HepG2 (cell line): ENCODE measurements around the gene NUSAP1. TPM values are rescaled to one million over a fixed set of nuclear protein-coding genes. Genes with fewer than 3 reads are reported as not detected.

Experiments
- ATAC-seq: fragments of 200-7000 bp; cut with Tn5 transposase; 3 replicates; pipeline ENCODE4 v1.9.1; 2020; ENCODE audit warnings: mild to moderate bottlenecking, moderate library complexity
- Bru-seq: library from RNA; stranded (reverse); fragments of 400-500 nt; gene quantifications from one replicate; lab custom pipeline; 2021; lab: Mats Ljungman, UMichigan
- BruChase-seq, 2 experiments: library from RNA; stranded (reverse); fragments of 400-500 nt; gene quantifications; one replicate each; lab custom pipeline; 2021; lab: Mats Ljungman, UMichigan
- BruUV-seq: library from RNA; stranded (reverse); fragments of 400-500 nt; replicated peaks from 2 replicates; lab custom pipeline; 2021; lab: Mats Ljungman, UMichigan
- CTCF ChIA-PET: fragments of 300-600 bp; formaldehyde crosslinking; extraction: SDS; loops from one replicate; lab custom pipeline; 2021; ENCODE audit warnings: low total read pairs, inconsistent platforms, low intra/inter-chr PET ratio; lab: Yijun Ruan, JAX
- POLR2A ChIA-PET: fragments of 350-600 bp; sonication (Branson Sonifier 250); formaldehyde crosslinking; loops from one replicate; lab custom pipeline; 2020; ENCODE audit warnings: antibody characterized with exemption, inconsistent platforms; lab: Yijun Ruan, JAX
- DNase-seq: peaks from one replicate; pipeline ENCODE4 v3.0.0-alpha.2; 2015; ENCODE audit warnings: low spot score
- FAIRE-seq: peaks from 3 replicates; lab custom pipeline; 2011; peaks lifted over from hg19 to GRCh38; lab: Jason Lieb, UNC
- H2AFZ ChIP-seq: one replicate; pipeline ENCODE4 v1.6.1; 2011; ENCODE audit warnings: low read length, inconsistent platforms
- H3K27ac ChIP-seq: fragments of 300-600 bp; 3 replicates; pipeline ENCODE4 v1.8.0; 2011; ENCODE audit warnings: mixed run types, mild to moderate bottlenecking, mixed read lengths, low read length, inconsistent platforms; ENCODE audit not compliant: insufficient read depth; ENCODE audit errors: extremely low read length
- H3K27me3 ChIP-seq, 2 experiments: fragments of 200-600 bp in 1 of 2; 2 replicates in 1 of 2; 3 replicates in 1 of 2; pipeline versions ENCODE4 v1.6.0 to v1.8.0; 2011; ENCODE audit warnings: low read length in 2 of 2, mild to moderate bottlenecking in 2 of 2, moderate library complexity in 2 of 2, inconsistent platforms in 1 of 2; ENCODE audit not compliant: insufficient read depth in 2 of 2, control insufficient read depth in 1 of 2
- H3K36me3 ChIP-seq, 2 experiments: fragments of 200-600 bp in 1 of 2; replicated peaks in 1 of 2; 2 replicates in 1 of 2; 3 replicates in 1 of 2; pipeline versions ENCODE4 v1.5.1 to v1.8.0; 2011; ENCODE audit warnings: low read length in 2 of 2, inconsistent platforms in 1 of 2; ENCODE audit not compliant: insufficient read depth in 2 of 2, control insufficient read depth in 1 of 2
- H3K4me1 ChIP-seq: 2 replicates; pipeline ENCODE4 v1.5.1; 2012; ENCODE audit warnings: low read length, inconsistent platforms; ENCODE audit not compliant: insufficient read depth
- H3K4me2 ChIP-seq: 2 replicates; pipeline ENCODE4 v1.6.0; 2011; ENCODE audit warnings: low read depth, low read length, inconsistent platforms
- H3K4me3 ChIP-seq, 3 experiments: fragments of 200-600 bp in 1 of 3; sonication (generic), shearing (Covaris generic) in 1 of 3; replicated peaks in 1 of 3; 2 replicates each; pipeline ENCODE4 v1.5.1; 2011 to 2016; ENCODE audit warnings: low read length in 3 of 3, inconsistent platforms in 2 of 3, low read depth in 2 of 3, mild to moderate bottlenecking in 2 of 3, control low read depth in 1 of 3, mixed read lengths in 1 of 3; ENCODE audit not compliant: insufficient read depth in 1 of 3
- H3K79me2 ChIP-seq: one replicate; pipeline ENCODE4 v1.6.1; 2011; ENCODE audit warnings: low read length, inconsistent platforms; ENCODE audit not compliant: insufficient read depth
- H3K9ac ChIP-seq: 2 replicates; pipeline ENCODE4 v1.6.0; 2011; ENCODE audit warnings: mild to moderate bottlenecking, low read depth, low read length, inconsistent platforms; ENCODE audit not compliant: insufficient read depth
- H3K9me3 ChIP-seq: 2 replicates; pipeline ENCODE4 v1.5.1; 2012; ENCODE audit warnings: mild to moderate bottlenecking, low read length
- H4K20me1 ChIP-seq: 2 replicates; pipeline ENCODE4 v1.6.0; 2011; ENCODE audit warnings: inconsistent platforms, mild to moderate bottlenecking, low read length, moderate library complexity; ENCODE audit not compliant: insufficient read depth
- ATF7-NPFF ChIP-seq: sonication (generic); formaldehyde crosslinking; IDR thresholded peaks from 2 replicates; pipeline ENCODE4 v1.8.1; 2023; ENCODE audit warnings: mild to moderate bottlenecking, low read depth, missing genetic modification reagents, moderate library complexity
- FOXK1 ChIP-seq: sonication (generic); formaldehyde crosslinking; IDR thresholded peaks from 2 replicates; pipeline ENCODE4 v1.4.0; 2020; ENCODE audit warnings: low read depth, missing genetic modification reagents, borderline replicate concordance
- MAFG ChIP-seq: sonication (generic); formaldehyde crosslinking; IDR thresholded peaks from 2 replicates; pipeline ENCODE4 v1.5.1; 2020; ENCODE audit warnings: mild to moderate bottlenecking, missing genetic modification reagents
- NFATC3 ChIP-seq: sonication (generic); formaldehyde crosslinking; IDR thresholded peaks from 2 replicates; pipeline ENCODE4 v1.5.1; 2020; ENCODE audit warnings: mild to moderate bottlenecking, missing genetic modification reagents
- RFX5 ChIP-seq: IDR thresholded peaks from 2 replicates; pipeline ENCODE4 v1.6.1; 2011; ENCODE audit warnings: low read depth, low read length, improper control_type of control experiment
- WGBS: methylation state at CpG from one replicate; pipeline ENCODE4 v1.1.6; 2017; ENCODE audit warnings: low lambda C conversion rate; 5-methylcytosine and 5-hydroxymethylcytosine counted together
- in situ Hi-C: cut with HindIII; loops from 2 replicates; pipeline ENCODE4 v1.10.0; 2017; ENCODE audit warnings: low pct_unique_long_range_greater_than_20kb; ENCODE audit not compliant: extremely low pct_ligation_motif_present
- intact Hi-C: fragments of 100-400 bp; cut with micrococcal nuclease; formaldehyde crosslinking; loops from one replicate; pipeline ENCODE4 v1.10.0; 2022; ENCODE audit not compliant: unreplicated experiment
- long read RNA-seq, 2 experiments: library from RNA in 1 of 2; library from polyadenylated mRNA in 1 of 2; stranded (forward) in 1 of 2; unstranded in 1 of 2; transcript quantifications; one replicate each; pipeline ENCODE4 v2.0.0, GENCODE V29; 2019 to 2022
- polyA minus RNA-seq, 3 experiments: library from RNA; depleted of rRNA, polyadenylated mRNA; stranded (reverse); fragments of >200 nt; gene quantifications; 2 replicates each; pipeline ENCODE4 v1.2.3, GENCODE V29; 2011; ENCODE audit warnings: low replicate concordance in 1 of 3
- polyA plus RNA-seq, 8 experiments: library from polyadenylated mRNA; depleted of rRNA in 3 of 8; stranded (reverse) in 7 of 8; unstranded in 1 of 8; fragments of >200 nt; fragmentation: Illumina TruSeq in 4 of 8; extraction: Trizol in 4 of 8; gene quantifications; 2 replicates each; pipeline versions ENCODE4 v1.2.1 to v1.2.3, GENCODE V29; 2011 to 2016; ENCODE audit warnings: low read depth in 4 of 8, missing spikeins in 1 of 8, mixed read lengths in 1 of 8; ENCODE audit not compliant: insufficient read depth in 1 of 8
- total RNA-seq, 5 experiments: library from RNA; depleted of rRNA; stranded (reverse); fragments of >200 nt; fragmentation: Illumina TruSeq; extraction: Trizol; gene quantifications; 2 replicates each; pipeline ENCODE4 v1.2.3, GENCODE V29; 2016; ENCODE audit warnings: low read depth in 1 of 5
- TF ChIP-seq, protein P1 (sequence below): sonication (generic); formaldehyde crosslinking; IDR thresholded peaks from 2 replicates; pipeline ENCODE4 v1.4.0; 2020; ENCODE audit warnings: missing genetic modification reagents
- TF ChIP-seq, protein P2 (sequence below): IDR thresholded peaks from 2 replicates; pipeline ENCODE4 v1.4.0; 2020; ENCODE audit warnings: mild to moderate bottlenecking, missing genetic modification reagents

Gene NUSAP1
- total RNA-seq (2016; rRNA removed; fragmentation: Illumina TruSeq; extraction: Trizol): 106 and 162 TPM in 2 replicates
- total RNA-seq (2016; cell fraction: cytosol; rRNA removed; fragmentation: Illumina TruSeq; extraction: Trizol; ENCODE audit: low read depth): 19.7 and 25.0 TPM in 2 replicates
- 118 and 174 TPM in 2 replicates for total RNA-seq (2016; cell fraction: insoluble cytoplasmic fraction; rRNA removed; fragmentation: Illumina TruSeq; extraction: Trizol)
- total RNA-seq (2016; cell fraction: membrane; rRNA removed; fragmentation: Illumina TruSeq; extraction: Trizol): 24.3 and 25.6 TPM in 2 replicates
- 99.9 and 110 TPM in 2 replicates for total RNA-seq (2016; cell fraction: nucleus; rRNA removed; fragmentation: Illumina TruSeq; extraction: Trizol)
- polyA plus RNA-seq (2011; rRNA removed): 38.6 and 59.5 TPM in 2 replicates
- polyA plus RNA-seq (2011; cell fraction: cytosol; rRNA removed): 24.1 and 33.2 TPM in 2 replicates
- 44.2 and 78.6 TPM in 2 replicates for polyA plus RNA-seq (2011; cell fraction: nucleus; rRNA removed)
- 24.1 and 45.2 TPM in 2 replicates for polyA plus RNA-seq (2012)
- polyA plus RNA-seq (2016; cell fraction: cytosol; fragmentation: Illumina TruSeq; extraction: Trizol; ENCODE audit: low read depth): 4.8 and 5.5 TPM in 2 replicates
- polyA plus RNA-seq (2016; cell fraction: insoluble cytoplasmic fraction; fragmentation: Illumina TruSeq; extraction: Trizol; ENCODE audit: low read depth): 145 and 155 TPM in 2 replicates
- 11.6 and 13.5 TPM in 2 replicates for polyA plus RNA-seq (2016; cell fraction: membrane; fragmentation: Illumina TruSeq; extraction: Trizol; ENCODE audit: low read depth)
- 118 and 119 TPM in 2 replicates for polyA plus RNA-seq (2016; cell fraction: nucleus; fragmentation: Illumina TruSeq; extraction: Trizol; ENCODE audit: insufficient read depth, low read depth)
- 33.6 and 331 TPM in 2 replicates for polyA minus RNA-seq (2011; rRNA and poly(A)+ RNA removed; ENCODE audit: low replicate concordance)
- 11.1 and 19.5 TPM in 2 replicates for polyA minus RNA-seq (2011; cell fraction: cytosol; rRNA and poly(A)+ RNA removed)
- polyA minus RNA-seq (2011; cell fraction: nucleus; rRNA and poly(A)+ RNA removed): 72.7 and 75.4 TPM in 2 replicates
- percentile 86 among the genes with signal in this experiment for Bru-seq, nascent RNA
- BruChase-seq, experiment 1, labeled RNA remaining after a 6-hour chase: percentile 96 among the genes with signal in this experiment
- BruChase-seq, experiment 2, labeled RNA remaining after a 2-hour chase: percentile 94 among the genes with signal in this experiment
- long read RNA-seq, experiment 1, transcript NUSAP1-208 (11 exons, 1,629 nt): major isoform, 24 of 142 reads
- long read RNA-seq, experiment 1, transcript NUSAP1-201 (11 exons, 2,409 nt): minor isoform, 20 of 142 reads
- long read RNA-seq, experiment 1, transcript NUSAP1-202 (11 exons, 2,274 nt): minor isoform, 14 of 142 reads
- long read RNA-seq, experiment 1, partial matches to known transcripts: 28 of 142 reads
- long read RNA-seq, experiment 1, other reads (novel, unspliced or antisense): 52 of 142 reads
- long read RNA-seq, experiment 2, transcript NUSAP1-202 (11 exons, 2,274 nt): major isoform, 7 of 47 reads
- long read RNA-seq, experiment 2, partial matches to known transcripts: 5 of 47 reads
- long read RNA-seq, experiment 2, other reads (novel, unspliced or antisense): 27 of 47 reads

DNA sequence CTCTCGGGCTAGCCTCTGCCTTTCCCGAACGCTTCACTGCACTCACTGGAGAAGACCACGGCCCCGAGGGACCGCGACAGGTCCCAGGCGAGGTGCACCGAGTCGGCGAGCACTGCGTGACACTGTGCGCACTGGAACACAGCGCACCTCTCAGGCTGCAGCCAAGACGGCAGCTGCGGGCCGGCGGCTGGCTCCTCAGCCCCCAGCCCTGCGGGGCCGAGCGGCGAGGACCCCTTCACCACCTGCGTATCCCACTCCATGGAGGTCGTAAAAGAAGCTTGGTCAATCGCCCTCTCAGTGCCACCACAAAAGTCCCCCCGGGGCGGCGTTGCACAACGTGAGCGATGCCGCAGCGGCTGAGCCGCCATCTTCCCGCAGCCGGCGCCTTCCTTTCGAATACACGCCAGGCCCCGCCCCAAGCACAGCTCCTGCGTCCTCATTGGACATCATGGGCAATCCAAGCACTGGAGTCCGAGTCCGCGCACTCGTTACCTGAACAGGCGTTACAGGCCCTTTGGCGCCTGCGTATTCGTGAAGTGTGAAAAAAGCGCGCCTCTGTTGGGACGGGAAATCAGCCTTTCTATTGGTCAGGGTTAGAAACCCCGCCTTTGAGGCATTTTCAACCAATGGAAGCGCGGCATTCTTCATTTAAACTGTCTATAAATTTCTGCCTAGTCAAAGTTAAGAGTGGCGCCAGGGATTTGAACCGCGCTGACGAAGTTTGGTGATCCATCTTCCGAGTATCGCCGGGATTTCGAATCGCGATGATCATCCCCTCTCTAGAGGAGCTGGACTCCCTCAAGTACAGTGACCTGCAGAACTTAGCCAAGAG is at the start of gene NUSAP1, which contains the start of gene OIP5:
NUSAP1 (plus strand) TSS at position 688 of the 832 bp plus-strand sequence; CDS start at position 765, 77 bp downstream.
OIP5 (minus strand) TSS at position 398 of the 832 bp plus-strand sequence; CDS start at position 368, 30 bp downstream.
- FAIRE-seq (peak; percentile 99), DNase-seq (peak; percentile 99), ATAC-seq (peak; percentile 96)
- Histone ChIP-seq H3K4me3 (peak within 1 kb of the TSS; percentile 95 to 100 (median 99)), H3K36me3 (peaks cover 0 to 4% of the 10 kb centered on the region in 2 experiments; a peak in 2 of 5 replicates), H3K4me1 (peaks cover 38% of the 10 kb centered on the region), H2AFZ (peak within 1 kb of the TSS; percentile 90), H3K9ac (peak within 1 kb of the TSS; percentile 87), H3K27ac (peak within 1 kb of the TSS; percentile 88), H4K20me1 (no peaks in the 10 kb centered on the region), H3K9me3 (no peaks in the 10 kb centered on the region), H3K79me2 (peaks cover 40% of the 10 kb centered on the region), H3K4me2 (peak within 1 kb of the TSS; percentile 69), H3K27me3 (no peaks in the 10 kb centered on the region; a peak in 1 of 5 replicates)
- ChIA-PET POLR2A (interaction anchor here (0.8 to 1.6 kb wide), 3 partner anchors 10 to 101 kb away, joined by 3 to 9 read pairs (median 6); partner anchors contain the start of genes CHP1 and EXD1), CTCF (interaction anchor here (1.4 kb wide), 1 partner anchor 101 kb away, joined by 3 read pairs; the partner anchor contains the start of genes CHP1 and EXD1)
- 0% methylated on average over 19 of the region's 64 CpGs for WGBS
- no TSS peak for BruUV-seq
- intact Hi-C loops (loop anchor here (1.0 to 5.0 kb wide), 3 partner anchors 45 to 425 kb away; partner anchors contain the start of genes CHP1 and EXD1), in situ Hi-C loops (loop anchor here (5.0 kb wide), 1 partner anchor 50 kb away; no protein-coding TSS in a partner anchor)
- no peak for TF ChIP-seq RFX5
- TF ChIP-seq, protein P1, sequence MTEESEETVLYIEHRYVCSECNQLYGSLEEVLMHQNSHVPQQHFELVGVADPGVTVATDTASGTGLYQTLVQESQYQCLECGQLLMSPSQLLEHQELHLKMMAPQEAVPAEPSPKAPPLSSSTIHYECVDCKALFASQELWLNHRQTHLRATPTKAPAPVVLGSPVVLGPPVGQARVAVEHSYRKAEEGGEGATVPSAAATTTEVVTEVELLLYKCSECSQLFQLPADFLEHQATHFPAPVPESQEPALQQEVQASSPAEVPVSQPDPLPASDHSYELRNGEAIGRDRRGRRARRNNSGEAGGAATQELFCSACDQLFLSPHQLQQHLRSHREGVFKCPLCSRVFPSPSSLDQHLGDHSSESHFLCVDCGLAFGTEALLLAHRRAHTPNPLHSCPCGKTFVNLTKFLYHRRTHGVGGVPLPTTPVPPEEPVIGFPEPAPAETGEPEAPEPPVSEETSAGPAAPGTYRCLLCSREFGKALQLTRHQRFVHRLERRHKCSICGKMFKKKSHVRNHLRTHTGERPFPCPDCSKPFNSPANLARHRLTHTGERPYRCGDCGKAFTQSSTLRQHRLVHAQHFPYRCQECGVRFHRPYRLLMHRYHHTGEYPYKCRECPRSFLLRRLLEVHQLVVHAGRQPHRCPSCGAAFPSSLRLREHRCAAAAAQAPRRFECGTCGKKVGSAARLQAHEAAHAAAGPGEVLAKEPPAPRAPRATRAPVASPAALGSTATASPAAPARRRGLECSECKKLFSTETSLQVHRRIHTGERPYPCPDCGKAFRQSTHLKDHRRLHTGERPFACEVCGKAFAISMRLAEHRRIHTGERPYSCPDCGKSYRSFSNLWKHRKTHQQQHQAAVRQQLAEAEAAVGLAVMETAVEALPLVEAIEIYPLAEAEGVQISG (CRISPR knock-in tag): peak; percentile 63
- TF ChIP-seq ATF7-NPFF (CRISPR knock-in tag): no peak; the same call in none of the 2 replicates
- TF ChIP-seq, protein P2, sequence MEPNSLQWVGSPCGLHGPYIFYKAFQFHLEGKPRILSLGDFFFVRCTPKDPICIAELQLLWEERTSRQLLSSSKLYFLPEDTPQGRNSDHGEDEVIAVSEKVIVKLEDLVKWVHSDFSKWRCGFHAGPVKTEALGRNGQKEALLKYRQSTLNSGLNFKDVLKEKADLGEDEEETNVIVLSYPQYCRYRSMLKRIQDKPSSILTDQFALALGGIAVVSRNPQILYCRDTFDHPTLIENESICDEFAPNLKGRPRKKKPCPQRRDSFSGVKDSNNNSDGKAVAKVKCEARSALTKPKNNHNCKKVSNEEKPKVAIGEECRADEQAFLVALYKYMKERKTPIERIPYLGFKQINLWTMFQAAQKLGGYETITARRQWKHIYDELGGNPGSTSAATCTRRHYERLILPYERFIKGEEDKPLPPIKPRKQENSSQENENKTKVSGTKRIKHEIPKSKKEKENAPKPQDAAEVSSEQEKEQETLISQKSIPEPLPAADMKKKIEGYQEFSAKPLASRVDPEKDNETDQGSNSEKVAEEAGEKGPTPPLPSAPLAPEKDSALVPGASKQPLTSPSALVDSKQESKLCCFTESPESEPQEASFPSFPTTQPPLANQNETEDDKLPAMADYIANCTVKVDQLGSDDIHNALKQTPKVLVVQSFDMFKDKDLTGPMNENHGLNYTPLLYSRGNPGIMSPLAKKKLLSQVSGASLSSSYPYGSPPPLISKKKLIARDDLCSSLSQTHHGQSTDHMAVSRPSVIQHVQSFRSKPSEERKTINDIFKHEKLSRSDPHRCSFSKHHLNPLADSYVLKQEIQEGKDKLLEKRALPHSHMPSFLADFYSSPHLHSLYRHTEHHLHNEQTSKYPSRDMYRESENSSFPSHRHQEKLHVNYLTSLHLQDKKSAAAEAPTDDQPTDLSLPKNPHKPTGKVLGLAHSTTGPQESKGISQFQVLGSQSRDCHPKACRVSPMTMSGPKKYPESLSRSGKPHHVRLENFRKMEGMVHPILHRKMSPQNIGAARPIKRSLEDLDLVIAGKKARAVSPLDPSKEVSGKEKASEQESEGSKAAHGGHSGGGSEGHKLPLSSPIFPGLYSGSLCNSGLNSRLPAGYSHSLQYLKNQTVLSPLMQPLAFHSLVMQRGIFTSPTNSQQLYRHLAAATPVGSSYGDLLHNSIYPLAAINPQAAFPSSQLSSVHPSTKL (CRISPR knock-in tag): peak; percentile 8; the same call in 1 of the 2 replicates
- 0 out of 2 replicates have a peak, but pooled peaks have one; percentile 11 for TF ChIP-seq FOXK1 (CRISPR knock-in tag)
- TF ChIP-seq MAFG (CRISPR knock-in tag): no peak
- peak; percentile 83; the same call in 1 of the 2 replicates for TF ChIP-seq NFATC3 (CRISPR knock-in tag)
